DMS114 treated with DMSO at 0.1 percent for 48 hours (cell line): ENCODE results near the gene GFAP.
A peak's percentile ranks its signal among the peaks of the same experiment; 100 is the strongest.
"Not testable (repeated sequence)": the region's sequence is repeated elsewhere in the genome, so short reads cannot be mapped to it uniquely, and the experiment has no call there.

Experiments used
- DNase-seq: peaks from one replicate; lab custom pipeline; 2025; ENCODE audit not compliant: unreplicated experiment; lab: John Stamatoyannopoulos, UW

GFAP gene

DNA sequence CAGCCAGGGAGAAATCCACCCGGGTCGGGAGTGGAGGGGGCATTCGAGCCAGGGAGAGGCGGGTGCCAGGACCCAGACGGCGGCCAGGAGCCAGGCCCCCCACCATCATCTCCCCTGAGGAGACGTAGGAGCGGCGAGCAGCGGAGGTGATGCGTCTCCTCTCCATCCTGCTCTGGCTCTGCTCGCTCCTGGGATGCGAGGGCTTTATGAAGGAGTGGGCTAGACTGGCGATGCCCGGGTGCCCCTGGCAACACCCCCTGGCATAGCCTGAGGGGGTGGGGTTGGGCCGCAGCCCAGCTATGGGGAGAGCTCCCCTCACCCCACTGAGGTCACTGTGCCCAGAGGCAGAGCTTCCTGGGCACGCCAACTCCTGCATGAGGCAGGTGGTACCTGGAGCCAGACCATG lies at the start of gene GFAP:
Gene GFAP, minus strand, starts transcription at position 180 of the 406 bp plus-strand sequence. Its CDS starts 14 bp downstream, at position 166.
- DNase-seq: no peak

DNA sequence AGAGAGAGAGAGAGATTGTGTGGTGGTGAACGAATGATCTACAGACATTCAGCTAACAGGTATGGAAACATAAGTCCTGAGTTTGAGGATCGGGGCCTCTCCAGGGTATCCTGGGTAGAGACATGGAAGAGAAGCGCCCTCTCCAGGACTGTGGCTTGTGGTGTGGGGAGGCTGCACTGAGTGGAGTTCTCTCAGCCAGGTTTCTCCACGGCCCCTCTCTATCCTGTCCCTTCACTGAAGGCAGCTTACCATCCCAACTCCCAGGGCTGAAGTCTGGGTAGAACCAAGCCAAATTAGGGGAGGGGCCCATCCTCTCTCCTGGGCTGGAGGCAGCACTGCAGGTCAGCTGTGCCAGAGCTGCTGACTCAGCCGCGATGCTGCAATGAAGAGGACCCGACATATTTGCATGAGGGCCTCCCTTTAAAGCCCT lies 46.6 kb upstream of the GFAP start:
- no peak for DNase-seq

GRCh38 chr17:44960691-44961090 lies 45.4 kb upstream of the GFAP start:
- DNase-seq: no peak

DNA sequence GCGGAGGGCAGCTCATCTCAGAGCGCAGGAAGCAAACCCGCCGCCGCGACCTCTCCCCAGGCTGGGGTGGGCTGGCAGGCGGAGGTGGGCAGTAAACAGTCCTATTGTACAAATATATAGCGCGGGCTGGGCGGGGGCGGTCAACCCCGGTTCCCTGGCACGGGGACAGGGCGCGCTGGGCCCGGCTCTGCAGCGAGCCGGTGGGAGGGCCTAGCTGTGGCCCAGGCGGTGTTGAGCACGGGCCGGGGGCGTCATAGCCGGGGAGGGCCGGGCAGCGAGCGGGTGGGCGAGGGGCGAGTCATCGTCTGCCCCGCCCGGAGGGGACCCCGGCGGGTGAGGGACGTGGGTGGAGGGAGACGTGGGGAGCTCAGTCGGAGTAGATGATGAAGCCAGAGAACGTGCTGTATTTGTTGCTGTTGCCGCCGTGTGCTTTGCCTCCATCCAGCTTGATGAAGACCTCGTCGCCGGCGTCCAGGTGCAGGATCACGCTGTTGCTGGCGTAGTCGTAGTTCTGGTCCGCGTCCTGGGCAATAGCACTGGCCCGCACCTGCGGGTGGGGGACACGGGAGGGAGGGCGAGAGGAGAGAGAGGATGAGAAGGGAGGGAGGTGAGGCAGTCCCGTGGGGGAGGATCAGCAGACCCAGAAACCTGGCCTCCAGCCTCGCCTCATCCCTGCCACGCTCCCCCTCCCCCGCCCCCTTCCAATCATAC lies 44.7 kb upstream of the GFAP start:
- DNase-seq: no peak

GRCh38 chr17:44956998-44957981 lies 42.0 kb upstream of the GFAP start:
- no peak for DNase-seq

- DNase-seq: no peak
Measured at GRCh38 chr17:44955674-44956425, 40.5 kb upstream of the GFAP start.

GRCh38 chr17:44952946-44953475 lies 37.7 kb upstream of the GFAP start:
- no peak for DNase-seq

DNA sequence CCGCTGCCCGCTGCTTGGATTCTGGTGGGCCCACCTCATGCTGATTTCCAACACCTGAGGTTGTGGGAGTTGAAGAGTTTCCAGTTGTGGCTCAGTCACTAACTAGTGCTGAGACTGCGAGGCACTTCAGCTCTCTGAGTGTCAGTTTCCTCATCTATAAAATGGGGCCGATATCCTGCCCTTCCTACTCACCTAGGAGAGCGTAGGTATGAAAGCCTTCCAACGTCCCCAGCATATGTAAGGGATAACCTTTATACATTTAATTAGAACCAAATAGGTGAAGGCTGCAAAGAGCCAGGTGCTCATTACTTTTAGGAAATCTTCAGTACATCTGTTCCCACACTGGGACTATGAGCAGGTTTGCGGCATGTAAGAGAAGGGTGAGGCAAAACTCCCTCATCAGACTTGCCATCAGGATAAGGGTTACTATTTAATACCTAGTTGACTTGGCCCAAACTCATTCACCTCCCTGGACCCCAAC lies 33.1 kb upstream of the GFAP start:
- DNase-seq: no peak

GRCh38 chr17:44947461-44948314 lies 32.4 kb upstream of the GFAP start, which contains the start of gene KIF18B:
Gene KIF18B, minus strand, starts transcription at chr17:44947773. Its CDS starts 11,429 bp downstream, at chr17:44936344.
- peak; percentile 95 for DNase-seq

- not testable (repeated sequence) for DNase-seq
Measured at GRCh38 chr17:44945652-44946051, 30.4 kb upstream of the GFAP start.

DNA sequence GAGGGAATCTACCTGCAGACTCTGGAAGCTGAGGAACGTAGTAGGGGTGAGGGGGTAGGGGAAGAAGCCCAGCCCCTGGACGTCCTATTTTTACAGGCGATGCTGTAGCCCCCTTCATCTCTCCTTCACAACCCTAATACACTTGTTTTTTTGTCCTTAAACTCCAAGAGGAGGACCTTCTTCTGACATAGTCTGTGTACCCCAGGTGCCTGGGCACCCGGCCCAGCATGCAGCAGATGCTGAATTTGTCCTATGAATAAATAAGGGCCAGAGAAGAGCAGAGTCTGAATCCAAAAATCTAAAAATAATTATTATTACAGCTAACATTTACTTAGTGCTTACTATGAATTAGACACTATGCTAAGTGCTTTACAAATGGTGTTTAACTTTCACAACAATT lies 27.2 kb upstream of the GFAP start:
- DNase-seq: no peak

- no peak for DNase-seq
Measured at GRCh38 chr17:44941712-44942331, 26.5 kb upstream of the GFAP start.

GRCh38 chr17:44940768-44941167 lies 25.5 kb upstream of the GFAP start:
- DNase-seq: no peak

DNA sequence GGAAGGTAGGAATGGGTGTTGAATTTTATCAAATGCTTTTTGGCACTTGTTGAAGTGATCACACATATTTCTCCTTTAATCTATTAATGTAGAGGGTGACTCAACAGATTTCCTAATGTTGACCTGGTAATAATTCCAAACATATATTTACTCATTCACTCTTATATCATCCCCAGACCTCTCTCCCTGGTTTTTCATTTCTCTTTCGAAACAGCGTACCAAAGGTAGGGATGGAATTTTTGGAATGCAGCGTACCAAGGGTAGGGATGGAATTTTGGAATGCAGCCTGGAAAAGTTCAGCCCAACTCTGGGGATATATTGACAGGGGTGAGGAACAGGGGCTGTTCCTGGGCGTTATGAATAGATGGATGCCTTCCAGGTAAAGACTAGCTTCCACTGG lies 25.0 kb upstream of the GFAP start:
- DNase-seq: no peak

DNA sequence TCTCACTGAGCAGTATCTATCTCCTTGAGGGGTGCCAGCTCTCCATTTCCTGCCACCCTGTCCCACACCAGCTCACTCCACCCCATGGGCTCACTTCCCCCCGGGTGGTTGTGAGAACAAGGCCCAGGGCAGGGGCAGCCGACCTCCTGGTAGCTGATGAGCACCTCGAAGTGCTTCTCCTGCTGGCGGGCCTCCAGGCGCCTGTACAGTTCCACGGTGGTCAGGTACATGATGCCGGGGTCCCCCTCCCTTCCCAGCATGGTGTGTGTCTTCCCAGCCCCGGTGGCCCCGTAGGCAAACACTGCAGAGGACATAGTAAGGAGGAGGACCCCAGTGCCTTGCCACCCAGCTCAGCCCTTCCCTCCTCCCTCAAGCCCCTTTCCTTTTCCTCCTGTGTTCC lies 19.8 kb upstream of the GFAP start:
- DNase-seq: no peak

GRCh38 chr17:44934745-44935105 lies 19.4 kb upstream of the GFAP start:
- no peak for DNase-seq

DNA sequence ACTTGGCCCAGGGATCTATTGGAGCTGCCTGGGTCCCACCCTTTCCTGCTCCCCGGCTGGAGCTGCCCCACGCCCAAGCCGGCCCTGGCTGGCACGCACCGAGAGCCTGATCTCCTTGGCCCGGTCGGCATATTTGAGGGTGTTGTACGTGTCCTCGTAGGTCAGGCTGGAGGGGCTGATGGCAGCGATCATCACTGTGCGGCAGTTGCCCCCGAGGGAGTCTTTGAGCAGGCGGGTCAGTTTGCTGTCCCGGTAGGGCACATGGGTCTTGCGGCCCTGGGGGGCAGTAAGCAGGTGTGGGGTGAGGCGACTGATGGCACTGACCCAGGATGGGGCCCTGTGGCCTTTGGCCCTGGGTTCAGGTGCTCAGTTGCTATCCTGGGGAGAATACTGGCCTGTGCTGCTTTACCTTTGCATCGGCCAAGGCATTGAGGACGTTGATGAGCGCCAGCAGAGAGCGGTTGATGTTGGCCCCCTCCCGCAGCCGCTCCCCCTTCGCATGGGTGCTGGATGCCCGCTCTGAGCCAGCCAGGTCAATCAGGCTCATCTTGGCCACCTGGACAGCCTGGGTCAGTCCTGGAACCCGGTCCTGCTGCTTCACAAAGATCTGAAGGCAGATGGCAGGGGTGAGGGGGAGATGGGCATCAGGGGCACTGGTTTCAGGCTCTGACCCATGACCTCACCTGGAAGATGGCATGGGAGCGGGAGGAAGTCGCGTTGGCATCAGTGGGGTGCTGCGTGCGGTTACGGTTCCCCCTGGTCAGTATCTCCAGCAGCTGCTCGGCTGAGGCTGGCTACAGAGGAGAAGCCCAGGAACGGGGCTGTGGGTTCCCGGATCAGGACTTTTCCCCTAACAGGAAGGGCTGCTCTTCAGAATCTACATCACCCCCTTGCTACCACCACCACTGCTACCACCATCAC lies 18.8 kb upstream of the GFAP start:
- no peak for DNase-seq

- DNase-seq: no peak
Measured at GRCh38 chr17:44932787-44933097, 17.4 kb upstream of the GFAP start.
